K562 (cell line): ENCODE measurements around the gene RNF113A. TPM values are rescaled to one million over a fixed set of nuclear protein-coding genes. Genes with fewer than 3 reads are reported as not detected.

Source experiments
- ERF ChIP-seq: fragments of 450-650 bp; formaldehyde crosslinking; IDR thresholded peaks from 2 replicates; pipeline ENCODE4 v1.4.0; 2020; ENCODE audit warnings: mild to moderate bottlenecking, mixed read lengths
- GATA2 ChIP-seq: sonication (generic); formaldehyde crosslinking; IDR thresholded peaks from 2 replicates; pipeline ENCODE4 v1.4.0; 2020; ENCODE audit warnings: mild to moderate bottlenecking, missing genetic modification reagents
- HCFC1 ChIP-seq: IDR thresholded peaks from 2 replicates; pipeline ENCODE4 v1.6.1; 2012; ENCODE audit warnings: low read depth, low read length, improper control_type of control experiment
- NFE2L1 ChIP-seq: fragments of 450-650 bp; IDR thresholded peaks from 2 replicates; pipeline ENCODE4 v1.6.1; 2016; ENCODE audit warnings: missing genetic modification characterization, low read depth, mild to moderate bottlenecking, missing compliant biosample characterization, moderate library complexity, borderline replicate concordance
- PBX2 ChIP-seq, 2 experiments: IDR thresholded peaks in 1 of 2; conservative IDR thresholded peaks in 1 of 2; 2 replicates each; pipeline ENCODE4 v1.6.1; 2016; ENCODE audit warnings: low read depth in 2 of 2, mild to moderate bottlenecking in 1 of 2, missing compliant biosample characterization in 1 of 2, missing genetic modification characterization in 1 of 2, moderate library complexity in 1 of 2
- RBM22 ChIP-seq: fragments of 200-400 bp; formaldehyde crosslinking; IDR thresholded peaks from 2 replicates; pipeline ENCODE4 v1.6.1; 2018; ENCODE audit warnings: low read length, low read depth; ENCODE audit not compliant: poor library complexity, severe bottlenecking
- RUNX1 ChIP-seq: sonication (generic); IDR thresholded peaks from 2 replicates; pipeline ENCODE4 v1.6.1; 2016; ENCODE audit warnings: antibody characterized with exemption, low read depth
- SMARCE1 ChIP-seq: fragments of 450-650 bp; IDR thresholded peaks from 2 replicates; pipeline ENCODE4 v1.7.1; 2016; ENCODE audit warnings: mild to moderate bottlenecking
- TCF7 ChIP-seq: sonication (generic); IDR thresholded peaks from 2 replicates; pipeline ENCODE4 v1.6.1; 2016; ENCODE audit warnings: antibody characterized with exemption, borderline replicate concordance
- THAP12 ChIP-seq: fragments of 250-450 bp; sonication (Bioruptor Pico); IDR thresholded peaks from 2 replicates; pipeline ENCODE4 v1.9.0; 2021; ENCODE audit warnings: mild to moderate bottlenecking, inconsistent platforms
- YBX1 ChIP-seq: fragments of 450-650 bp; IDR thresholded peaks from 2 replicates; pipeline ENCODE4 v1.7.1; 2016; ENCODE audit warnings: mild to moderate bottlenecking
- ZNF318 ChIP-seq, 2 experiments: fragments of 450-650 bp; IDR thresholded peaks; 2 replicates each; pipeline ENCODE4 v1.6.1; 2016; ENCODE audit warnings: mild to moderate bottlenecking in 2 of 2, borderline replicate concordance in 1 of 2, low read depth in 1 of 2, moderate library complexity in 1 of 2
- polyA plus RNA-seq, 8 experiments: library from polyadenylated mRNA; depleted of rRNA in 4 of 8; stranded (reverse) in 5 of 8; unstranded in 3 of 8; fragments of >200 nt; fragmentation: Nextera tagmentation in 2 of 8; fragmentation: Illumina TruSeq in 1 of 8; extraction: Ambion mirVana in 2 of 8; extraction: Trizol in 1 of 8; gene quantifications; 2 replicates each; pipeline versions ENCODE4 v1.2.1 to v1.2.3, GENCODE V29; 2011 to 2014; ENCODE audit warnings: inconsistent platforms in 1 of 8, missing spikeins in 1 of 8
- total RNA-seq, 7 experiments: library from RNA; depleted of rRNA in 6 of 7; stranded (reverse); fragments of >200 nt in 6 of 7; fragmentation: Illumina TruSeq in 2 of 7; extraction: Trizol in 2 of 7; gene quantifications; 2 replicates each; pipeline versions ENCODE4 v1.2.1 to v1.2.3, GENCODE V29; 2011 to 2021; ENCODE audit warnings: low replicate concordance in 1 of 7

RNF113A gene
- total and polyA plus RNA-seq, 9 of the 15 experiments (the other 6 are each of a cell fraction or from before 2014, with no cell fraction given), result 21.2 to 38.4 (median 28.1) TPM

- no peak for TF ChIP-seq ZNF318 (IDR thresholded peaks at IDR 0.05; ENCODE audit: borderline replicate concordance in 1 of 2, low read depth in 1 of 2)
- no peak for TF ChIP-seq TCF7
- TF ChIP-seq RBM22, result no peak
- no peak for TF ChIP-seq GATA2 (CRISPR knock-in tag)
- TF ChIP-seq RUNX1, result no peak
- no peak for TF ChIP-seq SMARCE1
- no peak; the same call in 1 of the 2 replicates for TF ChIP-seq ERF (CRISPR knock-in tag)
- TF ChIP-seq THAP12, result peak; percentile 55; the same call in 1 of the 2 replicates
- no peak for TF ChIP-seq NFE2L1 (tag)
- TF ChIP-seq PBX2 (CRISPR knock-in tag; IDR thresholded peaks at IDR 0.05; ENCODE audit: low read depth), result 0 out of 2 replicates have a peak, but pooled peaks have one; percentile 6
- no peak for TF ChIP-seq PBX2 (tag; conservative IDR thresholded peaks at IDR 0.05; ENCODE audit: low read depth)
- TF ChIP-seq HCFC1, result peak; percentile 69
- TF ChIP-seq YBX1, result no peak
Measured at GRCh38 chrX:119871599-119872395, at the start of gene RNF113A, which contains the start of gene NDUFA1 (continued).
